Astrocyte of the spinal cord (primary cell): ENCODE data around the gene LRTM1.
A peak's percentile ranks its signal among the peaks of the same experiment; 100 is the strongest.

Experiments
- DNase-seq: peaks from one replicate; pipeline ENCODE4 v3.0.0; 2011; ENCODE audit warnings: low read depth, low spot score
- H3K4me3 ChIP-seq: 2 replicates; pipeline ENCODE4 v1.5.1; 2011; ENCODE audit warnings: low read depth, mild to moderate bottlenecking, low read length, moderate library complexity
- in situ Hi-C: cut with HindIII; loops from 2 replicates; pipeline ENCODE4 v1.10.0; 2017; ENCODE audit warnings: low sequenced_read_pairs
- TF ChIP-seq, protein P1 (sequence below): IDR thresholded peaks from 2 replicates; pipeline ENCODE4 v1.5.1; 2012; ENCODE audit warnings: low read depth, mild to moderate bottlenecking, low read length, inconsistent platforms

Gene LRTM1

DNA sequence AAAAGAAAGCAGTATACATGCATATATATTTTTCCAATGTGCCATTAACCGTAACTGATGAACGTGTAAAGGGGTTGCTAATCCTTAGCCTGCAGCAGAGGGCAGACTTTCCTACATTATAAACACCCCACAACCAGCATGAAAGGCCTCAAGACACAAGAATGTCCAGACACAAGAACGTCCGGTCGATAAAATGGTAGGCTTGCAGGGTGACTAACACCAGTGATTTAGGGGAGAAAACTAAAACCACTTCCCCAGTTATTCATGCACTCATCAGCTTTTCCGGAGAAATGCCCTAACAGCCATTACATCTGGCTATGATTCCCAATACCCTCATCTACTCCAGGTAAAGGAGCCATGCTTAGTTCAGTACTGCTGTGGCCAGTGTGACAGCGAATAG lies 57.4 kb downstream of the LRTM1 start:
- no peak overlapping the region for H3K4me3 ChIP-seq
- TF ChIP-seq, protein P1, sequence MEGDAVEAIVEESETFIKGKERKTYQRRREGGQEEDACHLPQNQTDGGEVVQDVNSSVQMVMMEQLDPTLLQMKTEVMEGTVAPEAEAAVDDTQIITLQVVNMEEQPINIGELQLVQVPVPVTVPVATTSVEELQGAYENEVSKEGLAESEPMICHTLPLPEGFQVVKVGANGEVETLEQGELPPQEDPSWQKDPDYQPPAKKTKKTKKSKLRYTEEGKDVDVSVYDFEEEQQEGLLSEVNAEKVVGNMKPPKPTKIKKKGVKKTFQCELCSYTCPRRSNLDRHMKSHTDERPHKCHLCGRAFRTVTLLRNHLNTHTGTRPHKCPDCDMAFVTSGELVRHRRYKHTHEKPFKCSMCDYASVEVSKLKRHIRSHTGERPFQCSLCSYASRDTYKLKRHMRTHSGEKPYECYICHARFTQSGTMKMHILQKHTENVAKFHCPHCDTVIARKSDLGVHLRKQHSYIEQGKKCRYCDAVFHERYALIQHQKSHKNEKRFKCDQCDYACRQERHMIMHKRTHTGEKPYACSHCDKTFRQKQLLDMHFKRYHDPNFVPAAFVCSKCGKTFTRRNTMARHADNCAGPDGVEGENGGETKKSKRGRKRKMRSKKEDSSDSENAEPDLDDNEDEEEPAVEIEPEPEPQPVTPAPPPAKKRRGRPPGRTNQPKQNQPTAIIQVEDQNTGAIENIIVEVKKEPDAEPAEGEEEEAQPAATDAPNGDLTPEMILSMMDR, result peak; percentile 79
- peak; percentile 96 for DNase-seq
- in situ Hi-C loops, result no loop called here
